WTC11 (cell line): ENCODE results near the gene LYL1. TPM values are rescaled to one million over a fixed set of nuclear protein-coding genes. Genes with fewer than 3 reads are reported as not detected.
A peak's percentile ranks its signal among the peaks of the same experiment; 100 is the strongest.

Experiments used
- ATAC-seq: fragments of 200-7000 bp; cut with Tn5 transposase; 2 replicates; pipeline ENCODE4 v1.10.0; 2021; ENCODE audit warnings: mild to moderate bottlenecking, moderate library complexity
- CTCF ChIA-PET: fragments of 300-600 bp; sonication (Branson Sonifier 250); formaldehyde crosslinking; loops from one replicate; lab custom pipeline; 2021; ENCODE audit warnings: antibody characterized with exemption; lab: Charles Lee
- POLR2A ChIA-PET: fragments of 350-600 bp; sonication (Branson Sonifier 250); formaldehyde crosslinking; loops from one replicate; lab custom pipeline; 2021; ENCODE audit warnings: antibody characterized with exemption; lab: Charles Lee
- DNase-seq: peaks from one replicate; pipeline ENCODE4 v3.0.0; 2021; ENCODE audit warnings: low spot score
- H3K27ac Mint-ChIP-seq: 2 replicates; pipeline ENCODE4 v1.8.0; 2021; ENCODE audit warnings: mixed read lengths
- H3K27me3 Mint-ChIP-seq: 2 replicates; pipeline ENCODE4 v1.8.0; 2021; ENCODE audit warnings: low read depth, mild to moderate bottlenecking, moderate library complexity, mixed read lengths
- H3K36me3 Mint-ChIP-seq: 2 replicates; pipeline ENCODE4 v1.8.0; 2021; ENCODE audit warnings: mixed read lengths
- H3K4me1 Mint-ChIP-seq: 2 replicates; pipeline ENCODE4 v1.8.0; 2022; ENCODE audit warnings: mixed read lengths
- H3K4me3 Mint-ChIP-seq: 2 replicates; pipeline ENCODE4 v1.8.0; 2021; ENCODE audit warnings: mild to moderate bottlenecking, moderate library complexity, mixed read lengths
- H3K9me3 Mint-ChIP-seq: 2 replicates; pipeline ENCODE4 v1.8.0; 2021; ENCODE audit warnings: mixed read lengths
- ARID4B ChIP-seq: sonication (generic); formaldehyde crosslinking; IDR thresholded peaks from 2 replicates; pipeline ENCODE4 v1.8.0; 2023; ENCODE audit warnings: missing genetic modification reagents, mild to moderate bottlenecking, borderline replicate concordance
- ATF2 ChIP-seq: sonication (generic); formaldehyde crosslinking; IDR thresholded peaks from 2 replicates; pipeline ENCODE4 v1.8.1; 2022; ENCODE audit warnings: low read depth, missing genetic modification reagents, borderline replicate concordance
- ATF3 ChIP-seq: sonication (generic); formaldehyde crosslinking; conservative IDR thresholded peaks from 2 replicates; pipeline ENCODE4 v1.8.1; 2022; ENCODE audit warnings: mild to moderate bottlenecking, missing genetic modification reagents
- FOXJ3 ChIP-seq: sonication (generic); formaldehyde crosslinking; IDR thresholded peaks from 2 replicates; pipeline ENCODE4 v1.9.0; 2021; ENCODE audit warnings: missing genetic modification reagents, mild to moderate bottlenecking, borderline replicate concordance
- FOXP4 ChIP-seq: sonication (generic); formaldehyde crosslinking; IDR thresholded peaks from 2 replicates; pipeline ENCODE4 v1.8.0; 2022; ENCODE audit warnings: mild to moderate bottlenecking, missing genetic modification reagents
- MXD4 ChIP-seq: fragments of 250-450 bp; sonication (Bioruptor Pico); IDR thresholded peaks from 2 replicates; pipeline ENCODE4 v1.8.0; 2021; ENCODE audit warnings: mild to moderate bottlenecking, moderate library complexity, borderline replicate concordance
- USF1 ChIP-seq: sonication (generic); formaldehyde crosslinking; IDR thresholded peaks from 2 replicates; pipeline ENCODE4 v1.8.0; 2022; ENCODE audit warnings: mild to moderate bottlenecking, missing genetic modification reagents
- ZNF532 ChIP-seq: fragments of 250-450 bp; sonication (Bioruptor Pico); IDR thresholded peaks from 2 replicates; pipeline ENCODE4 v1.9.0; 2021; ENCODE audit warnings: mild to moderate bottlenecking, borderline replicate concordance
- total RNA-seq: library from RNA; stranded (reverse); gene quantifications from 3 replicates; pipeline ENCODE4 v1.2.3, GENCODE V29; 2021

The LYL1 gene
- total RNA-seq, 1 experiment from 2014 or later = 1.2 TPM

- TF ChIP-seq USF1 (CRISPR knock-in tag) = peak; percentile 98
- no peak for TF ChIP-seq ATF3
Measured at GRCh38 chr19:13116282-13117175, 13.9 kb upstream of the LYL1 start, which contains the start of gene TRMT1 (continued).

- H3K4me3 Mint-ChIP-seq = peak overlapping the region; percentile 96
- TF ChIP-seq ATF2 (CRISPR knock-in tag) (no peak), ZNF532 (no peak), FOXJ3 (no peak), FOXP4 (0 out of 2 replicates have a peak, but pooled peaks have one; percentile 8), ARID4B (CRISPR knock-in tag) (0 out of 2 replicates have a peak, but pooled peaks have one; percentile 3), MXD4 (CRISPR knock-in tag) (no peak)
- ChIA-PET CTCF (interaction anchor here (2.0 to 3.7 kb wide), 2 partner anchors 11 to 21 kb away, joined by 5 to 16 read pairs; no protein-coding TSS in a partner anchor), POLR2A (interaction anchor here (1.8 kb wide), 1 partner anchor 37 kb away, joined by 4 read pairs; no protein-coding TSS in a partner anchor)
- no peak for DNase-seq
- H3K36me3 Mint-ChIP-seq = peaks cover 11% of the 10 kb centered on the region; the same call in 1 of the 2 replicates
- H3K4me1 Mint-ChIP-seq = peaks cover 34% of the 10 kb centered on the region
- no peak for ATAC-seq
- no peaks in the 10 kb centered on the region; the same call in 1 of the 2 replicates for H3K27me3 Mint-ChIP-seq
- H3K9me3 Mint-ChIP-seq = no peaks in the 10 kb centered on the region
- peak overlapping the region; percentile 98 for H3K27ac Mint-ChIP-seq
Measured at GRCh38 chr19:13115936-13116281, 13.3 kb upstream of the LYL1 start.
